Measurements from ENCODE around the gene BMPR1B. TPM values are rescaled to one million over a fixed set of nuclear protein-coding genes. Genes with fewer than 3 reads are reported as not detected.

Gene BMPR1B
- total and polyA plus RNA-seq, 12 donors = 0.04 to 7.8 (median 2.5) TPM

DNA sequence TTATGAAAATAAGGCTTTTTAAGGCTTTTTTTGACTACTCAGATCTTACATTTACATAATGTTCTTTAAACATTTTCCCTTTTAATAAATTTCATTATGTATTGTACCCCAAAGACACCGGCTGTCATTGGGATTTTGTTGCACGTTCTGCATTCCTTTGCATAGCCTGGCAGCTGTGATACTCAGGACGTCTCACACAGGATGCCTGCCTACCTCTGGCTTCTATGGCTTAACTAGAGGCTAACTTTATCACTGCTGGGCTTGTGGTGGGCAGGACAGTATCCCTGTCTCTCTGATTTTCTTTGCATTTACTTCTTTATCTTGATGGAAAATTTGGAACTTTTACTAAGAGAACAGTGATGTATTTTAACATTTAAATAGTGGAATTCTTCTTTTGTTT is 147.8 kb downstream of the BMPR1B start:
- peaks cover 0 to 9% (median 0%) of the 10 kb centered on the region in 7 donors for H3K27me3 ChIP-seq
- 43 to 45% methylated on average over 3 of the region's 3 CpGs for WGBS, 2 donors
- TF ChIP-seq, protein P1, sequence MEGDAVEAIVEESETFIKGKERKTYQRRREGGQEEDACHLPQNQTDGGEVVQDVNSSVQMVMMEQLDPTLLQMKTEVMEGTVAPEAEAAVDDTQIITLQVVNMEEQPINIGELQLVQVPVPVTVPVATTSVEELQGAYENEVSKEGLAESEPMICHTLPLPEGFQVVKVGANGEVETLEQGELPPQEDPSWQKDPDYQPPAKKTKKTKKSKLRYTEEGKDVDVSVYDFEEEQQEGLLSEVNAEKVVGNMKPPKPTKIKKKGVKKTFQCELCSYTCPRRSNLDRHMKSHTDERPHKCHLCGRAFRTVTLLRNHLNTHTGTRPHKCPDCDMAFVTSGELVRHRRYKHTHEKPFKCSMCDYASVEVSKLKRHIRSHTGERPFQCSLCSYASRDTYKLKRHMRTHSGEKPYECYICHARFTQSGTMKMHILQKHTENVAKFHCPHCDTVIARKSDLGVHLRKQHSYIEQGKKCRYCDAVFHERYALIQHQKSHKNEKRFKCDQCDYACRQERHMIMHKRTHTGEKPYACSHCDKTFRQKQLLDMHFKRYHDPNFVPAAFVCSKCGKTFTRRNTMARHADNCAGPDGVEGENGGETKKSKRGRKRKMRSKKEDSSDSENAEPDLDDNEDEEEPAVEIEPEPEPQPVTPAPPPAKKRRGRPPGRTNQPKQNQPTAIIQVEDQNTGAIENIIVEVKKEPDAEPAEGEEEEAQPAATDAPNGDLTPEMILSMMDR (IDR thresholded peaks at IDR 0.05) = no peak
- no peak overlapping the region for H3K27ac ChIP-seq
- H3K4me3 ChIP-seq = no peak overlapping the region
- ATAC-seq = no peak
- no peaks in the 10 kb centered on the region for H3K4me1 ChIP-seq
- H3K36me3 ChIP-seq = no peaks in the 10 kb centered on the region
- DNase-seq = no peak
- no peaks in the 10 kb centered on the region for H3K9me3 ChIP-seq
- intact Hi-C loops (cut with DNase I) = no loop called here

DNA sequence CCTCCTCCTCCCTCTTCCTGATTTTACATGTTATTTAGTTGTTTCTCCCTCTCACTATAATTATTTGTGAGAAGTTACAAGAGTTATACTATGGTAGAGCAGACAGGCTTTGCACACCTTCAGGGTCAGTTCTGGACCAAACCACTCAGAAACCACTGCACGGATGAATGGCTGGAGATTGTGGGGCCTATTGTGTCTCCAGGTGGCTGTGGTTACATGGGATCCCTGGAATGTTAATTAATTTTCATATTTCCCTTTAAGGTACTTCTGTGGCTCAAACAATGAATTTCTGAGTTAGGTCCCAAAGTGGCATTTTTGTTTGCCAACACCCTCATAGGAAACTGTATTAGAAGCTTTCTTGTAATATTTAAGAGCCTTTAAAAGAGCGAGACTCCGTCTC is 151.9 kb downstream of the BMPR1B start:
- ATAC-seq = no peak
- Histone ChIP-seq H3K4me3 (no peak overlapping the region), H3K27me3 (peaks cover 0 to 9% (median 0%) of the 10 kb centered on the region in 7 donors), H3K4me1 (no peaks in the 10 kb centered on the region), H3K9me3 (no peaks in the 10 kb centered on the region), H3K27ac (no peak overlapping the region), H3K36me3 (no peaks in the 10 kb centered on the region)
- 91 to 92% methylated on average over 3 of the region's 3 CpGs for WGBS, 2 donors
- TF ChIP-seq, protein P1 (IDR thresholded peaks at IDR 0.05) = no peak
- no peak for DNase-seq
- intact Hi-C loops (cut with DNase I) = no loop called here

DNA sequence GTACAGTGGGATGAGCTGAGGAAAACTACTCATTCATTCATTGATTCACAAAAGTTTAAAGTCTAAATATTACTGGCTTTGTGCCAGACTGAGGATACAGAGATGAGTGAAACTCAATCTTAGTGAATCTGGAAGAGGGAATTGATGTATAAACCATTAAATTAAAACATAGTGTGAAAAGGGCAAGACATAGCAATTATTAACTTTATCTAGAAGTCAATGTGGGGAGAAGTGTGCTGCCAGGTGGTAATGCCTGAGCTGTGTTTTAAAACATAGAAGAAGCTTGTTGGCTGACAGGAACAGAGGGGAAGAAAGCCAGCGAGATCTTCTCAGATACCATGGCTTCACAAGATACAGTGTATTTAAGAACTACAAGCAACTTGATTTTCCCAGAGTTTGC is 153.4 kb downstream of the BMPR1B start:
- TF ChIP-seq, protein P1 (IDR thresholded peaks at IDR 0.05) = no peak
- Histone ChIP-seq H3K27me3 (peaks cover 0 to 9% (median 0%) of the 10 kb centered on the region in 7 donors), H3K36me3 (no peaks in the 10 kb centered on the region), H3K4me1 (no peaks in the 10 kb centered on the region), H3K4me3 (no peak overlapping the region), H3K27ac (no peak overlapping the region), H3K9me3 (peaks cover 0 to 6% (median 0%) of the 10 kb centered on the region in 11 donors)
- WGBS, 2 donors = 97 to 100% methylated on average over 1 of the region's 1 CpG
- intact Hi-C loops (cut with DNase I) = no loop called here
- no peak for DNase-seq
- ATAC-seq = no peak

DNA sequence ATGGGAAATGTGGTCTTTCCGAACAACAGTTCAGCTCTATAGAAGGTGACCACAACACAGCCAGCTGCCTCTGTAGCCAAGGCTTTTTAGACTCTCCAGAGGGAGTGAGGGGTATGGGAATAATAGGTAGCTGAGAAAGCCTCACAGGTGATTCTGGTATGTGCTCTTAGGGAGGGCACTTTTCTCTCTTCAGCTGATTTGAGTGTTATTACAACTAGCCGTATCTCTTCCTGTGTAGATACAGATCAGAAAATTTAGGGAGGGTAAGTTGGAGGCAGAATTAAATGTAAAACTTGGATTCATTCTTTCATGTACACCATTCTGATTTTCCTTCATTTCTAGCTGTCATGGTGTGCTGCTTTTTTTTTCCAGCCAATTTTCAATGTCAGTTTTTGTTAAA is 154.9 kb downstream of the BMPR1B start:
- Histone ChIP-seq H3K27ac (no peak overlapping the region), H3K27me3 (no peaks in the 10 kb centered on the region), H3K9me3 (peaks cover 0 to 21% (median 6%) of the 10 kb centered on the region in 11 donors), H3K4me1 (no peaks in the 10 kb centered on the region), H3K4me3 (no peak overlapping the region), H3K36me3 (no peaks in the 10 kb centered on the region)
- TF ChIP-seq, protein P1 (IDR thresholded peaks at IDR 0.05) = no peak
- intact Hi-C loops (cut with DNase I) = no loop called here
- WGBS, 2 donors = 78 to 91% methylated on average over 2 of the region's 2 CpGs
- DNase-seq = no peak
- no peak for ATAC-seq
